ENCODE data around the gene MAGEB3.

MAGEB3 gene

GRCh38 chrX:30212172-30212571 is 18.3 kb upstream of the MAGEB3 start:
- DNase-seq: peak; percentile 24
- Histone ChIP-seq H2BK5ac (ENCODE audit: low read length) (no peak overlapping the region), H2BK120ac (ENCODE audit: low read depth, low read length) (no peak overlapping the region), H3K36me3 (ENCODE audit: control insufficient read depth, insufficient read depth, low read length) (no peaks in the 10 kb centered on the region), H3K9ac (ENCODE audit: low read length) (no peak overlapping the region), H3K4me2 (ENCODE audit: low read length) (no peak overlapping the region), H4K5ac (ENCODE audit: low read length) (no peak overlapping the region), H3K23ac (ENCODE audit: low read length) (no peak overlapping the region), H3K18ac (ENCODE audit: low read length) (peak overlapping the region; percentile 84), H3K4ac (ENCODE audit: low read depth, low read length) (no peak overlapping the region), H4K8ac (ENCODE audit: low read depth, low read length) (no peak overlapping the region), H3K79me2 (ENCODE audit: control insufficient read depth, insufficient read depth, low read length) (no peaks in the 10 kb centered on the region), H3K4me3 (ENCODE audit: low read length) (no peak overlapping the region), H3K27ac (ENCODE audit: low read depth, low read length) (no peak overlapping the region), H3K56ac (ENCODE audit: low read length) (peak overlapping the region; percentile 49), H3K27me3 (ENCODE audit: insufficient read depth, low read length, poor library complexity) (no peaks in the 10 kb centered on the region), H3K4me1 (ENCODE audit: control insufficient read depth, low read depth, low read length) (no peaks in the 10 kb centered on the region), H2BK15ac (replicated peaks; ENCODE audit: low read depth) (no peak overlapping the region), H2AK5ac (ENCODE audit: low read length) (no peak overlapping the region), H3K79me1 (ENCODE audit: low read length) (no peaks in the 10 kb centered on the region)
- no CpG with 5 or more reads among the region's 2 CpGs for WGBS (ENCODE audit: extremely low coverage, insufficient coverage, low lambda C conversion rate)

DNA sequence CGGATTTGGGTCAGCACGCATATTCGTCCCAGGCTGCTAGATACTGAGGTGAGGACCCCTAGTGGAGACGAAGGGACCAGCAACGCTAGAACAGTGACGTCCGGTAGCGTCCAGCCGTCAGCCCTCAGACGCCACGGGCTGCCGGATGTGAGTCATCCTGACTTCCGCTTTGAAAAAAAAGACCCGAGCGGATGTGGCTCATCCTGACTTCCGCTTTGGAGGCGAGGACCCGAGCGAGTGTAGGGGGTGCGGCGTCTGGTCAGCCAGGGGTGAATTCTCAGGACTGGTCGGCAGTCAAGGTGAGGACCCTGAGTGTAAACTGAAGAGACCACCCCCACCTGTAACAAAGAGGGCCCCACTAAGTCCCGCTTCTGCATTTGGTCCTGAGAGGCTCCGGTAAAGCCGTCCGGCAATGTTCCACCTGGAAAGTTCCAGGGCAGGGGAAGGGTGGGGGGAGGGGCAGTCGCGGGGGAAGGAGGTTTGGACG is 15.1 kb upstream of the MAGEB3 start, which contains the start of gene MAGEB2:
TSS of gene MAGEB2 (plus strand) at position 207 of the 487 bp plus-strand sequence. CDS start 3,018 bp downstream, outside the sequence.
- Histone ChIP-seq H3K9ac (ENCODE audit: low read length) (no peak within 1 kb of the TSS), H3K4me1 (ENCODE audit: control insufficient read depth, low read depth, low read length) (no peaks in the 10 kb centered on the region), H3K27ac (ENCODE audit: low read depth, low read length) (no peak within 1 kb of the TSS), H3K4ac (ENCODE audit: low read depth, low read length) (peak within 1 kb of the TSS; percentile 60), H2AK5ac (ENCODE audit: low read length) (no peak within 1 kb of the TSS), H3K79me2 (ENCODE audit: control insufficient read depth, insufficient read depth, low read length) (no peaks in the 10 kb centered on the region), H3K23ac (ENCODE audit: low read length) (no peak within 1 kb of the TSS), H3K56ac (ENCODE audit: low read length) (no peak within 1 kb of the TSS), H3K36me3 (ENCODE audit: control insufficient read depth, insufficient read depth, low read length) (no peaks in the 10 kb centered on the region), H2BK5ac (ENCODE audit: low read length) (no peak within 1 kb of the TSS), H3K27me3 (ENCODE audit: insufficient read depth, low read length, poor library complexity) (no peaks in the 10 kb centered on the region), H4K8ac (ENCODE audit: low read depth, low read length) (no peak within 1 kb of the TSS), H3K4me3 (ENCODE audit: low read length) (no peak within 1 kb of the TSS), H3K4me2 (ENCODE audit: low read length) (no peak within 1 kb of the TSS), H2BK120ac (ENCODE audit: low read depth, low read length) (peak within 1 kb of the TSS; percentile 62), H3K18ac (ENCODE audit: low read length) (no peak within 1 kb of the TSS), H3K79me1 (ENCODE audit: low read length) (no peaks in the 10 kb centered on the region), H4K5ac (ENCODE audit: low read length) (no peak within 1 kb of the TSS), H2BK15ac (replicated peaks; ENCODE audit: low read depth) (no peak within 1 kb of the TSS)
- no CpG with 5 or more reads among the region's 29 CpGs for WGBS (ENCODE audit: extremely low coverage, insufficient coverage, low lambda C conversion rate)
- no peak for DNase-seq

DNA sequence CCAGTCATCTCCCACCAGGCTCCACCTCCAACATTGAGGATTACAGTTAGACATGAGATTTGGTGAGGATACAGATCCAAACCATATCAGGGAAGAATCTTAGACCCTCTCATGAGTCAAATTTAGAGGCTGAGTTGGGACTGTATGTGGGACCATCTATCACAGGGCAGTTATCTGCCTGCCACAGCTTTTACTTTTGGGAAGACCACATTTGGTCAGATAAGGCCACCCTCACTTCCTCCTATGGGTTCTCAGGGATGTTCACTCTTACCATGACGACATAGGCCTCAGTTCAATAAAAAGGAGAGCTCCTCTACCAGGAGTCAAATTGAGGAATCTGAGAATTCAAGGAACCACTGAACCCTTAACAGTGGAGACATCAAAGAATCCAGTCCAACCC is 13.0 kb upstream of the MAGEB3 start:
- H3K27me3 ChIP-seq (ENCODE audit: insufficient read depth, low read length, poor library complexity): no peaks in the 10 kb centered on the region
- no peaks in the 10 kb centered on the region for H3K36me3 ChIP-seq (ENCODE audit: control insufficient read depth, insufficient read depth, low read length)
- no peak overlapping the region for H2BK120ac ChIP-seq (ENCODE audit: low read depth, low read length)
- no peak overlapping the region for H3K4ac ChIP-seq (ENCODE audit: low read depth, low read length)
- H3K9ac ChIP-seq (ENCODE audit: low read length): no peak overlapping the region
- no peaks in the 10 kb centered on the region for H3K4me1 ChIP-seq (ENCODE audit: control insufficient read depth, low read depth, low read length)
- no peak overlapping the region for H3K18ac ChIP-seq (ENCODE audit: low read length)
- no peak overlapping the region for H3K56ac ChIP-seq (ENCODE audit: low read length)
- no peaks in the 10 kb centered on the region for H3K79me2 ChIP-seq (ENCODE audit: control insufficient read depth, insufficient read depth, low read length)
- no peaks in the 10 kb centered on the region for H3K79me1 ChIP-seq (ENCODE audit: low read length)
- no peak overlapping the region for H4K8ac ChIP-seq (ENCODE audit: low read depth, low read length)
- no peak overlapping the region for H3K4me3 ChIP-seq (ENCODE audit: low read length)
- H4K5ac ChIP-seq (ENCODE audit: low read length): no peak overlapping the region
- H2AK5ac ChIP-seq (ENCODE audit: low read length): no peak overlapping the region
- no peak overlapping the region for H2BK15ac ChIP-seq (replicated peaks; ENCODE audit: low read depth)
- no peak overlapping the region for H3K4me2 ChIP-seq (ENCODE audit: low read length)
- no CpG with 5 or more reads among the region's 1 CpG for WGBS (ENCODE audit: extremely low coverage, insufficient coverage, low lambda C conversion rate)
- H3K27ac ChIP-seq (ENCODE audit: low read depth, low read length): no peak overlapping the region
- H3K23ac ChIP-seq (ENCODE audit: low read length): no peak overlapping the region
- H2BK5ac ChIP-seq (ENCODE audit: low read length): no peak overlapping the region
- no peak for DNase-seq

DNA sequence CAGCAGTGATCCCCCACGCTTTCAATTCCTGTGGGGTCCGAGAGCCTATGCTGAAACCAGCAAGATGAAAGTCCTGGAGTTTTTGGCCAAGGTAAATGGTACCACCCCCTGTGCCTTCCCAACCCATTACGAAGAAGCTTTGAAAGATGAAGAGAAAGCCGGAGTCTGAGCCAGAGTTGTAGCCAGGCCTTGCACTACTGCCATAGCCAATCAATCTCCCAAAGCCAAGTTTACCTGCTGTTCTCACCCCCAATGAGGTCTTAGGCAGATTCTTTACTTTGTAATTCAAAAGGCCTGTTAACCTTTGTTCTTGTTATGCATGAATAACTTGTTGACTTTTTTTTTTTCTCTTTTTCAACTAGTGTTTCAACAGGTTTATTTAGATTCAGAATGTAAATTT is 11.1 kb upstream of the MAGEB3 start:
- Histone ChIP-seq H3K27ac (ENCODE audit: low read depth, low read length) (no peak overlapping the region), H3K79me2 (ENCODE audit: control insufficient read depth, insufficient read depth, low read length) (no peaks in the 10 kb centered on the region), H3K27me3 (ENCODE audit: insufficient read depth, low read length, poor library complexity) (no peaks in the 10 kb centered on the region), H3K79me1 (ENCODE audit: low read length) (no peaks in the 10 kb centered on the region), H4K8ac (ENCODE audit: low read depth, low read length) (no peak overlapping the region), H3K4me1 (ENCODE audit: control insufficient read depth, low read depth, low read length) (no peaks in the 10 kb centered on the region), H3K23ac (ENCODE audit: low read length) (no peak overlapping the region), H2AK5ac (ENCODE audit: low read length) (no peak overlapping the region), H2BK120ac (ENCODE audit: low read depth, low read length) (no peak overlapping the region), H3K4me2 (ENCODE audit: low read length) (no peak overlapping the region), H3K4ac (ENCODE audit: low read depth, low read length) (no peak overlapping the region), H3K18ac (ENCODE audit: low read length) (no peak overlapping the region), H2BK15ac (replicated peaks; ENCODE audit: low read depth) (no peak overlapping the region), H3K36me3 (ENCODE audit: control insufficient read depth, insufficient read depth, low read length) (no peaks in the 10 kb centered on the region), H2BK5ac (ENCODE audit: low read length) (no peak overlapping the region), H3K9ac (ENCODE audit: low read length) (no peak overlapping the region), H3K4me3 (ENCODE audit: low read length) (no peak overlapping the region), H3K56ac (ENCODE audit: low read length) (peak overlapping the region; percentile 9), H4K5ac (ENCODE audit: low read length) (no peak overlapping the region)
- no peak for DNase-seq
- no CpG with 5 or more reads among the region's 4 CpGs for WGBS (ENCODE audit: extremely low coverage, insufficient coverage, low lambda C conversion rate)

DNA sequence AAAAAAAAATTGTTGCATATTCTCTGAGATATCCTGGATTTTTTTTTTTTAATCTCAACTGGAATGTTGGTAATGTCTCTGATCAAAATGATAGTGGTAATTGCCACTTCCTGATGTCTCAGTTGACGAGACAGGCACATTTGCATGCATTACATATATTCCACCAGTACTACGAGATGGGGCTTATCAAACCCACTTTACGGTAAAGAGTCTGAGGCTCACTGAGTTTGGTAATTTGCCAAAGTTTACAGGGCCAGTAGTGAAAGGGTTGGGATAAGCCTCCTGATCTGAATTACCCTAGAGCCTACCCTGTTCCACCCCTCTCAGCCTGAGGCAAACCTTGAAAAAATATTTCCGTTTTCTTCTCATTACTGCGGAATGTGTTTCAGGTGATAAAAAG is 9.8 kb upstream of the MAGEB3 start:
- H2BK120ac ChIP-seq (ENCODE audit: low read depth, low read length): no peak overlapping the region
- no peak overlapping the region for H3K9ac ChIP-seq (ENCODE audit: low read length)
- no peak overlapping the region for H3K27ac ChIP-seq (ENCODE audit: low read depth, low read length)
- H3K36me3 ChIP-seq (ENCODE audit: control insufficient read depth, insufficient read depth, low read length): no peaks in the 10 kb centered on the region
- H3K4ac ChIP-seq (ENCODE audit: low read depth, low read length): no peak overlapping the region
- no peak overlapping the region for H2BK5ac ChIP-seq (ENCODE audit: low read length)
- no peak overlapping the region for H4K5ac ChIP-seq (ENCODE audit: low read length)
- no CpG with 5 or more reads among the region's 5 CpGs for WGBS (ENCODE audit: extremely low coverage, insufficient coverage, low lambda C conversion rate)
- no peaks in the 10 kb centered on the region for H3K4me1 ChIP-seq (ENCODE audit: control insufficient read depth, low read depth, low read length)
- no peak overlapping the region for H3K18ac ChIP-seq (ENCODE audit: low read length)
- H3K27me3 ChIP-seq (ENCODE audit: insufficient read depth, low read length, poor library complexity): no peaks in the 10 kb centered on the region
- H3K4me2 ChIP-seq (ENCODE audit: low read length): no peak overlapping the region
- no peaks in the 10 kb centered on the region for H3K79me2 ChIP-seq (ENCODE audit: control insufficient read depth, insufficient read depth, low read length)
- H4K8ac ChIP-seq (ENCODE audit: low read depth, low read length): no peak overlapping the region
- H2AK5ac ChIP-seq (ENCODE audit: low read length): no peak overlapping the region
- no peak overlapping the region for H3K4me3 ChIP-seq (ENCODE audit: low read length)
- no peak overlapping the region for H3K23ac ChIP-seq (ENCODE audit: low read length)
- DNase-seq: peak; percentile 44
- H2BK15ac ChIP-seq (replicated peaks; ENCODE audit: low read depth): no peak overlapping the region
- H3K79me1 ChIP-seq (ENCODE audit: low read length): no peaks in the 10 kb centered on the region
- no peak overlapping the region for H3K56ac ChIP-seq (ENCODE audit: low read length)

DNA sequence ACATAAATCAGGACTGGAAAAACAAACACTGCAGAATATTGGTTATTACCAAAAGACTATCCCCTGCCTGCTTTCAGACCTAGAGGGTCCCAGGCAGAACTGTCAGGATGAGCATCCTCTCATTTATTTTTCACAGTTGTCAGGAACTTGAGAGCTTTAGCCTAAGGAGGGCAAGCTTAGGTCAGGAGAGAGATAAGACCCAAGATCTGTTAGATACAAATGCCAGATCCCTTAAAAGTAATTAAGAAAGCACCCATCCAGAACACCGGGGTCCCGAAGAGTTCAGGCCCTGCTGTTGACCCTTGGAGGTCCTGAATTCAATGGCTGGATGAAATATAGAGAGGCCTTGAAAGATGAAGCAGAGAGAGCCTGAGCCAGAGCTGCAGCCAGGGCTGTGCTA is 5.9 kb upstream of the MAGEB3 start:
- Histone ChIP-seq H3K9ac (ENCODE audit: low read length) (no peak overlapping the region), H3K18ac (ENCODE audit: low read length) (peak overlapping the region; percentile 87), H4K8ac (ENCODE audit: low read depth, low read length) (no peak overlapping the region), H3K56ac (ENCODE audit: low read length) (peak overlapping the region; percentile 25), H2BK120ac (ENCODE audit: low read depth, low read length) (peak overlapping the region; percentile 21), H3K4me2 (ENCODE audit: low read length) (no peak overlapping the region), H3K4me1 (ENCODE audit: control insufficient read depth, low read depth, low read length) (peaks cover 3% of the 10 kb centered on the region), H3K79me1 (ENCODE audit: low read length) (no peaks in the 10 kb centered on the region), H3K27me3 (ENCODE audit: insufficient read depth, low read length, poor library complexity) (no peaks in the 10 kb centered on the region), H4K5ac (ENCODE audit: low read length) (no peak overlapping the region), H3K79me2 (ENCODE audit: control insufficient read depth, insufficient read depth, low read length) (no peaks in the 10 kb centered on the region), H2AK5ac (ENCODE audit: low read length) (no peak overlapping the region), H3K23ac (ENCODE audit: low read length) (no peak overlapping the region), H2BK15ac (replicated peaks; ENCODE audit: low read depth) (no peak overlapping the region), H2BK5ac (ENCODE audit: low read length) (no peak overlapping the region), H3K27ac (ENCODE audit: low read depth, low read length) (no peak overlapping the region), H3K4me3 (ENCODE audit: low read length) (no peak overlapping the region), H3K36me3 (ENCODE audit: control insufficient read depth, insufficient read depth, low read length) (no peaks in the 10 kb centered on the region), H3K4ac (ENCODE audit: low read depth, low read length) (peak overlapping the region; percentile 81)
- peak; percentile 69 for DNase-seq
- no CpG with 5 or more reads among the region's 2 CpGs for WGBS (ENCODE audit: extremely low coverage, insufficient coverage, low lambda C conversion rate)
